Measurements from ENCODE around the gene ADCY6. TPM values are rescaled to one million over a fixed set of nuclear protein-coding genes. Genes with fewer than 3 reads are reported as not detected.

Gene ADCY6
- total and polyA plus RNA-seq, 12 donors = 35.3 to 144 (median 121) TPM

DNA sequence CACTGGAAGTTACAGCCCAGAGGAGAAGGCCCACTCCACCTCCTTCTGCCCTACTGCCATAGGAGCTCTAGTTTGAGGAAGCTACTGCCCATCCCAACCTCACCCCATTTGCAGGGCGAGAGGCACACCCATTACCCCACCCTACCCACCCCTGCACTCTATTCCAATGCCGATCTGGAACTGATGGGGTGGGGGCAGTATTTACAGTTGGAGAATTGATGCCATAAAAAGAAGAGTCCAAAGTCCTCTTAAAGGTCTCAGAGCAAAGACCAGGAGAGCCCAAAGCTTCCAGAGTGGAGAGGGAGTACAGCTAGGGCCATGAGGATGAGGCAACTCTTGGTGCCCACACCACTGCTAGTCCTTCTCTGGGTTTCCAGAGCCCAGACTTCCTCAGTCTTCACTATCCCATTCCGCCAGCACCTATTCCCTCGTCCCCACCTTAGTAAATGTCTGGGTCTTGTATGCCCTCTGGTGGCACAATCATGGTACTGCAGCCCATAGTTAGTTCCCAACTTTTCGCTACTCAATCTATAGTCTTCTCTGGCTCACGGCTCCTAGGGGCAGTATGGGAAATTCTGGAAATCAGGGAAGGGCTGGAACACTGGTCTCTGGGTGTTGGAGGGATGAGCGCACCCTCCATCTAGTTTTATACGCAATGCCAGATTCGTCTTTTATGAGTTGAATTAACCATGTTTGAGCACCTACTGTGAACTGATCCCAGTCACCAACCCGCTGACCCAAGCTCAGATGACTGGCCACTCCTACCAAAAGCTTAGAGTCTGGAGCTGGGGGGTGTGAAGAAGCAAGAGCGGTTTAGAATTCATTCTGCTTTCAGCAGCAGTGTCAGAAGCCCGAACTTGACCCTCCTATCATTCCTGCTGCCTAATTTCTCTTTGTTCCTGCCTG is 6.9 kb upstream of the ADCY6 start:
- TF ChIP-seq, protein P1, sequence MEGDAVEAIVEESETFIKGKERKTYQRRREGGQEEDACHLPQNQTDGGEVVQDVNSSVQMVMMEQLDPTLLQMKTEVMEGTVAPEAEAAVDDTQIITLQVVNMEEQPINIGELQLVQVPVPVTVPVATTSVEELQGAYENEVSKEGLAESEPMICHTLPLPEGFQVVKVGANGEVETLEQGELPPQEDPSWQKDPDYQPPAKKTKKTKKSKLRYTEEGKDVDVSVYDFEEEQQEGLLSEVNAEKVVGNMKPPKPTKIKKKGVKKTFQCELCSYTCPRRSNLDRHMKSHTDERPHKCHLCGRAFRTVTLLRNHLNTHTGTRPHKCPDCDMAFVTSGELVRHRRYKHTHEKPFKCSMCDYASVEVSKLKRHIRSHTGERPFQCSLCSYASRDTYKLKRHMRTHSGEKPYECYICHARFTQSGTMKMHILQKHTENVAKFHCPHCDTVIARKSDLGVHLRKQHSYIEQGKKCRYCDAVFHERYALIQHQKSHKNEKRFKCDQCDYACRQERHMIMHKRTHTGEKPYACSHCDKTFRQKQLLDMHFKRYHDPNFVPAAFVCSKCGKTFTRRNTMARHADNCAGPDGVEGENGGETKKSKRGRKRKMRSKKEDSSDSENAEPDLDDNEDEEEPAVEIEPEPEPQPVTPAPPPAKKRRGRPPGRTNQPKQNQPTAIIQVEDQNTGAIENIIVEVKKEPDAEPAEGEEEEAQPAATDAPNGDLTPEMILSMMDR (IDR thresholded peaks at IDR 0.05) = peak; percentile 88 to 96 (median 94)
- Histone ChIP-seq H3K4me3 (no peak overlapping the region), H3K4me1 (peaks cover 0 to 9% (median 0%) of the 10 kb centered on the region in 9 donors), H3K27ac (no peak overlapping the region), H3K9me3 (no peaks in the 10 kb centered on the region), H3K27me3 (peaks cover 0 to 9% (median 4%) of the 10 kb centered on the region in 7 donors), H3K36me3 (no peaks in the 10 kb centered on the region)
- intact Hi-C loops (cut with DNase I) = loop anchor here (1.0 to 2.0 kb wide), 3 partner anchors 41 to 43 kb away; no protein-coding TSS in a partner anchor
- peak in 1 of 2 donors; percentile 70 for DNase-seq
- 20% methylated on average over 12 of the region's 12 CpGs for WGBS, 2 donors
- ATAC-seq = peak; percentile 84 to 93 (median 90)

DNA sequence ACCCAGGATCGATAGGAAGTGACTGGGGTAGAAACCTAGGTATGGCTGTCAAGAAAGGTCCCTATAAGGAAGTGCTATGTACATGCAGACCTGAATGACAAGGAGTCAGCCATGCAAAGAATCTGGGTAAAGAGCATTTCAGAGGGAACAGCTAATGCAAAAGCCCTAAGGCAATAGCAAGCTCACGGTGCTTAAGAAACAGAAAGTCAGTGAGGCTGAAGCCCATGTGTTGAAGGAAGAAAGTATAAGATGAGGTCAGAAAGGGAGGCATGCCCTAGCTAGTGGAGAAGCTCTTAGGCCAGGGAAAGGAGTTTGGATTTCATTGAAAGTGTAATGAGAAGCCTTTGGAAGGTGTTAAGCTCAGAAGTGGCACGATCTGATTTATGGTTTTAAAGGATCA is 6.0 kb upstream of the ADCY6 start:
- ATAC-seq = no peak
- no peaks in the 10 kb centered on the region for H3K9me3 ChIP-seq
- peaks cover 0 to 13% (median 3%) of the 10 kb centered on the region in 9 donors for H3K4me1 ChIP-seq
- no peaks in the 10 kb centered on the region for H3K36me3 ChIP-seq
- WGBS, 2 donors = 92 to 95% methylated on average over 3 of the region's 3 CpGs
- TF ChIP-seq, protein P1 (IDR thresholded peaks at IDR 0.05) = no peak
- no peak overlapping the region for H3K4me3 ChIP-seq
- H3K27me3 ChIP-seq = peaks cover 0 to 7% (median 0%) of the 10 kb centered on the region in 7 donors
- intact Hi-C loops (cut with DNase I) = loop anchor here in 6 of 10 donors (1.0 to 2.0 kb wide), 2 partner anchors 40 to 42 kb away; no protein-coding TSS in a partner anchor
- H3K27ac ChIP-seq = no peak overlapping the region
- no peak for DNase-seq

DNA sequence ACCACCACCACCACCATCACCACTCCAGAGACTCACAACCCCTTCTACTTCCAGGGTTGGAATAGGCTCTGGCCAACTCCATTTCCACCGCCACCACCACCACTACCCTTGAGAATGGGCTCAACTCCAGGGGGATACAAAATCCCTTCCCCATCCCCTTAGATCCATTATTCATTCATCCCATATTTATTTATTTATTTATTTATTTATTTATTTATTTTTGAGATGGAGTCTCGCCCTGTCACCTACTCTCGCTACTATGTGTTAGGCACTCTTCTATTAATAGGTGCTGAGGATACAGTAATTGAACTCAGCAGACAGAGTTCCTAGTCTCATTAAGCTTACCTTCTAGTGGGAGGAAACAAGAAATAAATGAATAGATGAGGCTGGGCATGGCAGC is 4.8 kb upstream of the ADCY6 start:
- peaks cover 0 to 17% (median 6%) of the 10 kb centered on the region in 9 donors for H3K4me1 ChIP-seq
- H3K27me3 ChIP-seq = peaks cover 0 to 14% (median 0%) of the 10 kb centered on the region in 7 donors
- intact Hi-C loops (cut with DNase I) = loop anchor here in 2 of 10 donors (2.0 kb wide), 1 partner anchor 39 kb away; no protein-coding TSS in a partner anchor
- WGBS, 2 donors = 90 to 94% methylated on average over 3 of the region's 3 CpGs
- H3K27ac ChIP-seq = no peak overlapping the region
- ATAC-seq = no peak
- no peaks in the 10 kb centered on the region for H3K36me3 ChIP-seq
- H3K9me3 ChIP-seq = no peaks in the 10 kb centered on the region
- DNase-seq = no peak
- no peak overlapping the region for H3K4me3 ChIP-seq
- TF ChIP-seq, protein P1 (IDR thresholded peaks at IDR 0.05) = no peak

DNA sequence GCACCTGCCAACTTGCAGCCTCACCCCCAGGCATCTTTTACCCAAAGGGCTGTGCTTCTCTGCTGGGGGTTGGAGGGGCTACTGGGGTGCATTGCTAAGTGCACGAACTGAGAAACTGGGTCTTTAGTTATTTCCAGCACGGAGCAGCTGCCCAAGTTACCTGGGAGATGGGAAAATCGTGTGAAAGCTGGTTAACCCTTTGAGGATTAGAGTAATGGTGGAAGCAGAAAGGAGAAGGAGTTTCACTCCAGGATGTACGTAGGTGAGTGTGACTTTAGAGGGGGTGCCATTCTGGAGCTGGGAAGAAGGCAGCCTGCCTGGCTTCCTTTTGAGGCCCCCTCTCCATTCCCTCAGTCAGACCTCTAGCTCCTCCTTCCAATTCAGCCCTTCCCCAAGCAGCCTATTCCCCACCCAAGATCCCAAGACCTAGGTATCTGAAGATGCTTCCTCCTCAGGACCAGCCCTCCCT is 1.0 kb upstream of the ADCY6 start:
- Histone ChIP-seq H3K36me3 (no peaks in the 10 kb centered on the region), H3K4me1 (peaks cover 7 to 43% (median 34%) of the 10 kb centered on the region in 9 donors), H3K9me3 (no peaks in the 10 kb centered on the region), H3K27me3 (peaks cover 0 to 29% (median 0%) of the 10 kb centered on the region in 7 donors), H3K27ac (peak overlapping the region in 8 of 10 donors; percentile 97 to 99 (median 98)), H3K4me3 (peak overlapping the region; percentile 75 to 99 (median 98))
- ATAC-seq (no peak), DNase-seq (no peak)
- TF ChIP-seq, protein P1 (IDR thresholded peaks at IDR 0.05) = no peak
- WGBS, 2 donors = 10 to 26% methylated on average over 4 of the region's 4 CpGs
- intact Hi-C loops (cut with DNase I) = loop anchor here in 1 of 10 donors (5.0 kb wide), 1 partner anchor 108 kb away; the partner anchor contains the start of gene KANSL2
